Calu3 (cell line): ENCODE results near the gene TBL2. TPM values are rescaled to one million over a fixed set of nuclear protein-coding genes. Genes with fewer than 3 reads are reported as not detected.

ENCODE experiments used
- BruUV-seq: library from RNA; stranded (reverse); fragments of 400-500 nt; replicated peaks from 2 replicates; lab custom pipeline; 2021; lab: Mats Ljungman, UMichigan
- CTCF ChIA-PET: fragments of 300-600 bp; sonication (Branson Sonifier 250); formaldehyde crosslinking; loops from one replicate; lab custom pipeline; 2022; ENCODE audit warnings: antibody characterized with exemption; lab: Charles Lee
- DNase-seq: peaks from one replicate; pipeline ENCODE4 v3.0.0; 2022
- H3K27ac Mint-ChIP-seq: one replicate; pipeline ENCODE4 v1.8.0; 2022; ENCODE audit warnings: mixed read lengths; ENCODE audit not compliant: unreplicated experiment
- H3K27me3 Mint-ChIP-seq: one replicate; pipeline ENCODE4 v1.8.0; 2022; ENCODE audit warnings: mixed read lengths; ENCODE audit not compliant: unreplicated experiment
- H3K36me3 Mint-ChIP-seq: one replicate; pipeline ENCODE4 v1.8.0; 2022; ENCODE audit warnings: mild to moderate bottlenecking, moderate library complexity, mixed read lengths; ENCODE audit not compliant: insufficient read depth, unreplicated experiment
- H3K4me1 Mint-ChIP-seq: one replicate; pipeline ENCODE4 v1.8.0; 2022; ENCODE audit warnings: mild to moderate bottlenecking, low read depth, mixed read lengths; ENCODE audit not compliant: unreplicated experiment
- H3K4me3 Mint-ChIP-seq: one replicate; pipeline ENCODE4 v1.8.0; 2022; ENCODE audit warnings: mild to moderate bottlenecking, low read depth, moderate library complexity, mixed read lengths; ENCODE audit not compliant: unreplicated experiment
- H3K9me3 Mint-ChIP-seq: one replicate; pipeline ENCODE4 v1.8.0; 2022; ENCODE audit warnings: low read depth, mixed read lengths; ENCODE audit not compliant: unreplicated experiment
- intact Hi-C: fragments of 100-400 bp; cut with micrococcal nuclease; formaldehyde crosslinking; loops from one replicate; pipeline ENCODE4 v1.10.0; 2022; ENCODE audit not compliant: unreplicated experiment
- total RNA-seq: library from RNA; stranded (reverse); gene quantifications from 2 replicates; pipeline ENCODE4 v1.2.3, GENCODE V29; 2022
- TF ChIP-seq, protein P1 (sequence below): fragments of 200-600 bp; IDR thresholded peaks from one replicate; pipeline ENCODE4 v1.8.0; 2022; ENCODE audit warnings: antibody characterized with exemption; ENCODE audit not compliant: unreplicated experiment

TBL2 gene
- total RNA-seq, 1 experiment from 2014 or later: 35.9 TPM

DNA sequence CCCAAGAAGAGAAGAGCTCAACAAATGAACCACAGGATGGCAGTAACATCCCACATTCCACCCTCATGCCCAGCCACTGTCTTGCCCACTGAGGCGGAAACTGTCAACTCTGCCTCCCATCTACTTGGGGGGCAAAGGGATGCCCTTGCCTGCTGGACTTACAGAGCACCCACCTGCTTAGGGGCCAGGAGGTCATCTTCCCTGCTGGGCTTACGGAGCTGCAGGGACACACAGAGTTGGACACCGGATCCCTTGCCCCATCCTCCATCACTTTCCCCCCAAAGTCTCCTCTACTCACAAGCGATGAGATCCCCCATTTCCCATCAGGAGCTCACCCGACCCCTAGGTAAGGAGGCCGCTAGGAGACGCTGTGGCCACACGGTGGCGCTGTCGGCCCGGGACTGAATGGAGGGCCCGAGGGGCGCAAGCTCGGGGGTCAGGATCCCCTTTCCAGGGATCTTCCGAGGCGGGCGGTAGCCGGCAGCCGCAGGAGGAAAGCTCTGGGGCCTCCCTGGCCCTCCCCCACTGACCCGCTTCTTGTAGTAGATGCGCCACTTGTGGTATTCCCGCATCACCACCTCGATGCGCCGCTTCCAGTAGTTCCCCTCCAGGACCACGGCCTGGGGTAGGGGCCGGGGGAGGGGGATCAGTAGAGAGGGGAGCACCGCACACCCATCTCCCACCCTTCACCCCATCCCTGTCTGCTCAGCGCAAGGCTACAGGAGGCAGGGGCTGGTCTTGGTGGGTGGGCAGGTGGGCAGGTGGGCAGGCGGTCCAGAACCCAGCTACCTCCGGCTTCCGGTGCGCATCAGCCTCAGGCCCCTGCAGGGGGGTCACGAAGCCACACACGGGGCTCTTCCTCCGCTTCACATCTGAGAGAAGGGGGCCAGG, 28.7 kb upstream of the TBL2 start:
- DNase-seq: peak; percentile 62
- TF ChIP-seq, protein P1, sequence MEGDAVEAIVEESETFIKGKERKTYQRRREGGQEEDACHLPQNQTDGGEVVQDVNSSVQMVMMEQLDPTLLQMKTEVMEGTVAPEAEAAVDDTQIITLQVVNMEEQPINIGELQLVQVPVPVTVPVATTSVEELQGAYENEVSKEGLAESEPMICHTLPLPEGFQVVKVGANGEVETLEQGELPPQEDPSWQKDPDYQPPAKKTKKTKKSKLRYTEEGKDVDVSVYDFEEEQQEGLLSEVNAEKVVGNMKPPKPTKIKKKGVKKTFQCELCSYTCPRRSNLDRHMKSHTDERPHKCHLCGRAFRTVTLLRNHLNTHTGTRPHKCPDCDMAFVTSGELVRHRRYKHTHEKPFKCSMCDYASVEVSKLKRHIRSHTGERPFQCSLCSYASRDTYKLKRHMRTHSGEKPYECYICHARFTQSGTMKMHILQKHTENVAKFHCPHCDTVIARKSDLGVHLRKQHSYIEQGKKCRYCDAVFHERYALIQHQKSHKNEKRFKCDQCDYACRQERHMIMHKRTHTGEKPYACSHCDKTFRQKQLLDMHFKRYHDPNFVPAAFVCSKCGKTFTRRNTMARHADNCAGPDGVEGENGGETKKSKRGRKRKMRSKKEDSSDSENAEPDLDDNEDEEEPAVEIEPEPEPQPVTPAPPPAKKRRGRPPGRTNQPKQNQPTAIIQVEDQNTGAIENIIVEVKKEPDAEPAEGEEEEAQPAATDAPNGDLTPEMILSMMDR: peak; percentile 92
- H3K4me3 Mint-ChIP-seq: no peak overlapping the region
- CTCF ChIA-PET: interaction anchor here (0.6 to 1.8 kb wide), 12 partner anchors 16 to 373 kb away, joined by 3 to 11 read pairs (median 4); partner anchors contain the start of gene VPS37D
- H3K27me3 Mint-ChIP-seq: peaks cover 6% of the 10 kb centered on the region
- intact Hi-C loops: loop anchor here (2.0 kb wide), 1 partner anchor 118 kb away; no protein-coding TSS in a partner anchor
- no TSS peak for BruUV-seq
- no peaks in the 10 kb centered on the region for H3K36me3 Mint-ChIP-seq
- H3K4me1 Mint-ChIP-seq: no peaks in the 10 kb centered on the region
- H3K27ac Mint-ChIP-seq: no peak overlapping the region
- peaks cover 1% of the 10 kb centered on the region for H3K9me3 Mint-ChIP-seq

DNA sequence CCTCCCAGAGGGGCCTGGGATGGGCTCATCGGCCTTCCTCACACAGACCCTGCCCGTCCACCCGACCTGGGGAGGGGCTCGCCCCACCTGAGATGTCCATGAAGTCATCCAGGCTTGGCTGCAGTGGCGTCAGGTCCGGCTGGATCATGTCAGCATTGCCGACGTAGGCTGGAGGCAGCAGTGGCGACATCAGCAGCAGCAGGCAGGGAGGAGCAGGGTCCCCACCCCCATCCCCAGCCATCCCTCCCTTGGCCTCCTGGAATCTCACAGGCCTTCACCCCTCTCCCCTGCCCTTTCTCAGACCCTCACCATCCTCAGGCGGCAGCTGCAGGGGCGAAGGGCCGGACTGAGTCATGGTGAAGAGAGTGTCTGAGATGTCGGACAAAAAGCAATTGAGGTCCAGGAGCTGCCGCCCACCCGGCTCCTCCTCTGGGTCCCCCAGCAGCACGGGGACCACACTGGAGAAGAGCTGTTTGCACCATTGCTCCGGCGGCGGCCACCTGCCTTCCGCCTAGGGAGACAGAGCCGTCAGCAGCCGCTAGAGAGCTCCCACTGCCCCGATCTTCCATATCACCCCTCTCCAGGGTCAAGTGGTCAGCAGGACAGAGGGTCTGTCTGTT, 27.3 kb upstream of the TBL2 start:
- peaks cover 3% of the 10 kb centered on the region for H3K9me3 Mint-ChIP-seq
- CTCF ChIA-PET: interaction anchor here (1.5 kb wide), 1 partner anchor 14 kb away, joined by 6 read pairs; no protein-coding TSS in a partner anchor
- no peak for DNase-seq
- BruUV-seq: no TSS peak
- no peak overlapping the region for H3K27ac Mint-ChIP-seq
- no peak overlapping the region for H3K4me3 Mint-ChIP-seq
- intact Hi-C loops: loop anchor here (2.0 kb wide), 1 partner anchor 119 kb away; no protein-coding TSS in a partner anchor
- peaks cover 13% of the 10 kb centered on the region for H3K27me3 Mint-ChIP-seq
- H3K4me1 Mint-ChIP-seq: no peaks in the 10 kb centered on the region
- no peaks in the 10 kb centered on the region for H3K36me3 Mint-ChIP-seq
- TF ChIP-seq, protein P1: no peak

DNA sequence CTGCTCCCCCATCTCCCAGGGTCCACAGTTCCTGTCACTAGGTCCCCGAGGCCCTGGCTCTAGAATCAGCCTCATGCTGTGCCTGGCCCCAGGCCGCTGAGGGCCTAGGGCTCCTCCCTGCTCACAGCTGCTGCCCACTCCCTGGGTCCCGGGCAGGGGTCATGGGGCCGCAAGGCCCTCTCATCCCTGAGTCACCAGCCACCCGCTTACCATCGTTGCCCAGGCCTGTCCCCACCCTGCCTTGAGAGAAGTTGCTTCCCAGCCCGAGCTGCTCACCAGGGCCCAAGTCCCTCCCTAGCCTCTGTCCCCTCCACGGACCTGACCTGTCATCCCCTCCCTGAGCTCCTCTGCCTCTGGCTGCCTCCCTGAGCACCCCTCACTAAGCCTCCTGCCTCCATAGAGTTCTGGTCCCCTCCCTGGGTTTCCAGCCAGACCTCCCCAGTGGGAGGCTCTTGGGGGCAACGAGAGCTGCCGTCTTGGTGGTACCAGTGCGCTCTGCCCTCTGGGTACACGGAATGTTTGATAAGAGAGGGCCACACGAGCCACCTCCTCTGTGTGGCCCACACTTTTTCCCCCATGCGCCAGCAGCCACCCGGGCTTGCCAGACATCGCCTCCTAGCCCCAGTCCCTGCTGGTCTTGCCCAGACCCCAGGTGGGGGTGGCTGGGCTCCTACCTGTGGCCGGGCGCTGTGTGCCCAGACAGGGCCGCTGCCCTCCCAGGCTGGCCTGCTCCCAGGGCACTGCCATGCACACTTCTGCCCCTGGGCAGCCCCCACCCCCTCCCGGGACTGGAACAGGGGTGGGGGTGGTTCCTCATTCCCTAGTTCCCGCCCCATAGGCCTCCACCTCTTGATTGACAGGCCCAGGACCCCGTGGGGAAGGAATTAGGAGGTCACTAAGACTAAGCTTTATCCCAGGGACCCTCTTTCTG, 24.6 kb upstream of the TBL2 start:
- H3K36me3 Mint-ChIP-seq: no peaks in the 10 kb centered on the region
- H3K27me3 Mint-ChIP-seq: peaks cover 25% of the 10 kb centered on the region
- no peak overlapping the region for H3K27ac Mint-ChIP-seq
- intact Hi-C loops: no loop called here
- no peak overlapping the region for H3K4me3 Mint-ChIP-seq
- no TSS peak for BruUV-seq
- CTCF ChIA-PET: no interaction called here
- TF ChIP-seq, protein P1: no peak
- no peak for DNase-seq
- H3K9me3 Mint-ChIP-seq: peaks cover 5% of the 10 kb centered on the region
- H3K4me1 Mint-ChIP-seq: no peaks in the 10 kb centered on the region

DNA sequence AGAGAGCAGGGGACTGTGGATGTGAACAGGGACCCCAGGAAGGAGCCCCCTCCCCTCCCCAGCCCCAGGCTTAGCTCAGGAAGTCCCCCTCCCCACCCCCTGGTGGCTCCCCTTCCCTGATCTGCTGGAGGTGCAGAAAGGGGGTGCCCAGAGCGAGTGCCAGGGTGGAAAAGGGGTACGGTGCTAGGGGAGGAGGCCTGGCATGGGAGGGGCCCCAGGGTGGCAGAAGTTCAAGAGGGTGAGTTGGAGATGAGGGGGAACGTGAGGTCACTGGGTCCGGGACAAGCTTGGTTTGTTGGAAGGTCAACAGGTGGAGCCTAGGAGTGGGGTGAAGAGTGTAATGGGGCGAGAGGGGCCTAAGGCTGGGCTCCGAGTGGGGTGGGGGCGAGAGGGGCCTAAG, 21.5 kb upstream of the TBL2 start:
- TF ChIP-seq, protein P1: no peak
- CTCF ChIA-PET: interaction anchor here (0.5 to 0.8 kb wide), 2 partner anchors 129 to 134 kb away, joined by 3 to 5 read pairs; no protein-coding TSS in a partner anchor
- H3K27me3 Mint-ChIP-seq: peaks cover 33% of the 10 kb centered on the region

More for the DNA sequence above, 21.5 kb upstream of the TBL2 start:
- H3K4me3 Mint-ChIP-seq: no peak overlapping the region
- BruUV-seq: no TSS peak
- DNase-seq: no peak
- no peaks in the 10 kb centered on the region for H3K36me3 Mint-ChIP-seq
- intact Hi-C loops: no loop called here
- no peak overlapping the region for H3K27ac Mint-ChIP-seq
- peaks cover 6% of the 10 kb centered on the region for H3K9me3 Mint-ChIP-seq
- H3K4me1 Mint-ChIP-seq: no peaks in the 10 kb centered on the region
